MM.1S (cell line): Measurements from ENCODE around the gene NUP188.

ENCODE experiments used
- EZH2 ChIP-seq: fragments of 300-600 bp; sonication (generic); optimal IDR thresholded peaks from 2 replicates; pipeline ENCODE3; 2017; ENCODE audit warnings: low read depth, mild to moderate bottlenecking, antibody characterized with exemption, low read length, mixed read lengths
- TF ChIP-seq, protein P1 (sequence below): fragments of 300-600 bp; sonication (generic); IDR thresholded peaks from 2 replicates; pipeline ENCODE4 v1.5.1; 2016; ENCODE audit warnings: antibody characterized with exemption, low read length, mixed read lengths

GRCh38 chr9:128937310-128938165 is 10.0 kb upstream of the NUP188 start:
- TF ChIP-seq EZH2 = no peak
- TF ChIP-seq, protein P1, sequence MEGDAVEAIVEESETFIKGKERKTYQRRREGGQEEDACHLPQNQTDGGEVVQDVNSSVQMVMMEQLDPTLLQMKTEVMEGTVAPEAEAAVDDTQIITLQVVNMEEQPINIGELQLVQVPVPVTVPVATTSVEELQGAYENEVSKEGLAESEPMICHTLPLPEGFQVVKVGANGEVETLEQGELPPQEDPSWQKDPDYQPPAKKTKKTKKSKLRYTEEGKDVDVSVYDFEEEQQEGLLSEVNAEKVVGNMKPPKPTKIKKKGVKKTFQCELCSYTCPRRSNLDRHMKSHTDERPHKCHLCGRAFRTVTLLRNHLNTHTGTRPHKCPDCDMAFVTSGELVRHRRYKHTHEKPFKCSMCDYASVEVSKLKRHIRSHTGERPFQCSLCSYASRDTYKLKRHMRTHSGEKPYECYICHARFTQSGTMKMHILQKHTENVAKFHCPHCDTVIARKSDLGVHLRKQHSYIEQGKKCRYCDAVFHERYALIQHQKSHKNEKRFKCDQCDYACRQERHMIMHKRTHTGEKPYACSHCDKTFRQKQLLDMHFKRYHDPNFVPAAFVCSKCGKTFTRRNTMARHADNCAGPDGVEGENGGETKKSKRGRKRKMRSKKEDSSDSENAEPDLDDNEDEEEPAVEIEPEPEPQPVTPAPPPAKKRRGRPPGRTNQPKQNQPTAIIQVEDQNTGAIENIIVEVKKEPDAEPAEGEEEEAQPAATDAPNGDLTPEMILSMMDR = no peak
